Activated CD4-positive, alpha-beta T cell treated with anti-CD3 and anti-CD28 coated beads, Interleukin-2, amount 50 U/mL, for 48 hours (primary cell): Measurements from ENCODE around the gene CTTN.

Experiments
- DNase-seq, 2 experiments: peaks; one replicate each; pipeline ENCODE4 v3.0.0-alpha.2; 2020

Gene CTTN

GRCh38 chr11:70478166-70478890 is 80.0 kb downstream of the CTTN start:
- DNase-seq = no peak

DNA sequence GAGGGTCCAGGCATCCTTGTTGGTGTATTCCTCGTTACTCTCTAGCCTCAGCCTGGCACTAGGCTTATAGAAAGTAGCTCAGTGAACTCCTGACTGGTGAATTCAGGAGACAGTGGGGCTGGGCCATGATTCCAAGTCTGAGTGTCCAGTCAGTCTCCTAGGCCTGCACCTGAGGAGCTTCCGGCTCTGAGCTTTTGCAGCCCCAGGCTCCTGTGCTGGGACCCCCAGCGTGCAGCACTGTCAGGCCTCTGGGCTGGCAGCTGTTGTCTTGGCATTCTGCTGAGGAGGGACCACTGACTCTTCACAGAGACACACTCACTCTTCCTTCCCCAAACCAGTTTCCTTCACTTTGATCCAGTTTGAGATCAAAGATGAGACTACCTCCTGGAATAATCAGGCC is 82.4 kb downstream of the CTTN start:
- no peak for DNase-seq

DNA sequence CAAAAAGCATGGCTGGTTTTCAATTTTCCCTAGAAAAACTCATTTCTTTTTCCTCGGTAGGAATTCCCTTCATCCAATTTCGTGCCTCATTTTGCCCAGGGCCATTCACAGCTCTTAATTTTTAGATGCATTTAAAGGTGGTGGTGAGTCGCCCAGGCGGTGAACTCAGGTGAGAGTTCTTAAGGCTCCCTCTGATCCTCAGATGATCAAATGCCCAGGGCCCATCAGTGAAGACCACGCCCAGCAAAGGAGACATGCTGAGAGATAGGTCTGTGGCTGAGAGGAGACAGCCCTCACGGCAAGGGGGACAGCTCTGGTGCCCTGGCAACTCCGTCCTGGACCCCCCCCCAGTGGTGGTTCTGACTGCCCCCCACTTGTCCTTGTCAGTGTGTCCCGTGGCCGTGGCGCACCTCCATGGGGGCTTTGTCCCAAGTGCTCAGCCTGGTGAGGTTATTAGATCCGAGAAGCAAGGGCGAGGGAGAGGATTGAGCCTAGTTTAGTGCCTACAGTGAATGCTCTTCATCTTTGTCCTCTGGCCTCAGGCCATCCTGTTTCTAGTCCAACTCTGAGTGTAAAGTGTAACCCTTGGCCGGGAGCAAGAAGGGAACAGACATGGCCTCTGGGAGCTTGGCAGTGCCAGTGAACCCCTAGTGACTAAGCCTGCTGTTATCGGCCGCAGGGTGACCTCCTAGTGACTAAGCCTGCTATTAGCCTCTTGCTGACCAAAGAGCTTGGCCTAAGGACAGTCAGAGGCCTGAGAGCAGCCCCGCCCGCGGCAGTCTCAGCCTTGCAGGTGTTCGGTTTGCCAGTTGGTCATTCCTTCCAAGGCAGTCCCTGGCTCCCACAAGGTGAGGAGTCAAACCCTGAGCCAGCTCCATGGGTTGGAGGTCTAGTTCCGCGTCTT is 83.5 kb downstream of the CTTN start:
- DNase-seq = no peak

DNA sequence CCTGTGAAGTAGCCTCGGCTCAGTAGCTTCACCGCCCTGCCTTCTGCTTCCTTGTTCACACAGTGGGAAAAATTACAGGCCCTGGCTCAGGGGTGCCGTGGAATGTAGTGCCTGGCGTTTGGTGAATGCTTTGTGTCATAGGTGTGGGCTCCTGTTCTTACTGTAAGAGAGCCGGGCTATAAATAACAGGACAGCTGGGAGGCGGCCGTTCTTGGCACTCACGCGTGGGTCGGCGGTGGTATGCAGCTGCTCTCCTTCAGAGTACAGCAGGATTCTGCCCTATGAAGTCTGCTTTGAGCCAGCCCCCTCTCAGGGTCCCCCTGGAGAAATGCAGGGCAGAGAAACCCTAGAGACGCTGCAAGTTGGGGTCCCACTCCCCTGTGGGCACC is 84.2 kb downstream of the CTTN start:
- DNase-seq = no peak

DNA sequence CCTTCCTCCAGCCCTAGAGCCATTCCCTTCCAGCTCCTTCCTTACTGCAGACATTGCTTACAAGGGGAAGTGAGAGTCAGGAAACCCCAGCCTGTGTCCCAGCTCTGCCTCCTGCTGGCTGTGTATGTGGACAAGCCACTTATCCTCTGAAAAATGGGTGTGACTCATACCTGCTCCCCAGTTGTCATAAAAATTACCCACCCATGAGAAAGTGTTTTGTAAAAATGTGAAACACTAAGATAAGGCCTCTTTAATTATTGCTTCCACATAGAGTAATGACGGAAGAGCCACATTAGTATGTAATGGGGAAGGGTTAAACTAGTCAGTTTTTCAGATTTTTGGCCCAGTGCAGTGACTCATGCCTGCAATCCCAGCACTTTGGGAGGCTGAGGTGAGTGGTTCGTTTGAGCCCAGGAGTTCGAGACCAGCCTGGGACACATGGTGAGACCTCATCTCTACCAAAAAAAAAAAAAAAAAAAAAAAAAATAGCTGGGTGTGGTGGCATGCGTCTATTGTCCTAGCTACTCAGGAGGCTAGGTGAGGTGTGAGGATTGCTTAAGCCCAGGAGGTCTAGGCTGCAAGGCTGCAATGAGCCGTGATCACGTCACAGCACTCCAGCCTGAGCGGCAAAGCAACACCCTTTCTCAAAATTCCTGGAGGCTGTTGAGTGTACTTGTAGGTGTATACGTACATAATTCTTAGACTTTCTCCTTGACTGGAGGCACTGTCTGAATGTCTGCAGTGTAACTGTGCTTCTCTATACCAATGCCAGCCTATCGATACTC is 84.9 kb downstream of the CTTN start:
- no peak for DNase-seq

DNA sequence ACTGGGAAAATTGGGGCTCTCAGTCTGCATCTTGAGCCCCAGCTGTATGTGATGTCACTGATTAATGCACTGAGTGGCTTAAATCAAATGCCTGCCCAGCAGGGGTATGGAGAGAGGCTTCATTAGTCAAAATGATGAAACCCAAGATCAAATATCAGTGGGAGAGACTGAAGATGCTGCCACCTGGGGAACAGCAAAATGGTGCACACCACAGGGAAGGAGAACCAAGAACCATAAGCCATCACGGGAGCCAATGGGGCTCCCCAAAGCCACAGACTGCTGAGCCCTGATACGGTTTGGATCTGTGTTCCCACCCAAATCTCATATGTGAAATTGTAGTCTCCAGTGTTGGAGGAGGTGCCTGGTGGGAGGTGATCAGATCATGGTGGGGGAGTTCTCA is 85.6 kb downstream of the CTTN start:
- no peak for DNase-seq

DNA sequence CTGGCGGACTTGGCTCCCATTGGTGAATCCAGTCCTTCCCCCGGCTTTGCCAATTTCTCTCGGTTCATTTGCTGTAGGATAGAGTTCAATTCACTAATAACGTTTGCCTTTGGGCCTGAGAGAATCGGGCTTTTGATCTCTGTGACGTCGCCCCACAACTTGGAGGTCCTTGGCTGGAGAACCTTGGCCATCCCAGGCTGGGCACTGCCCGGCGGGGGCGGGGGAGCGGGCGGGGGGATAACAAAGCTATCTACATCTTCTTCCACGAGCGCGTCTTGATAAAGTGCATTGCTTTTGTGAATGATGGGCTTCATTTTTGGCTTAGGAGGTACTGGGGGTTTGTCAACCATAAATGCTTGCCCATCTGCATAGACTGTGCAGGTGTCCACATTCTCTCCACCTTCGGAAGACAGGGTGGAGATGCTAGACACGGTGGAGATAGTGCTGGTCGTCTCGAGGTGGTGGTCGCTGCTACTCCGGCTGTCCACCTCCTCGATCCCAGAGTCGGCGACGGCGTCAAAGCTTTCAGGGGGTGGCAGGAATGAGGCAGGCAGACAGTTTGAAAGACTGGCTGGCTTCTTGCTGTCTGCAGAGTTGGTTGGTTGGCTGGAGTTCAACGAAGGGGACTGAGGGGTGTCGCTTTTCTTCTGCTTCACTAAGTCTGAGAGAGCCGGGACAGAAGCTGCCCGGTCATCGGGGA is 87.1 kb downstream of the CTTN start:
- no peak for DNase-seq

- DNase-seq = no peak
These were observed 87.7 kb downstream of the CTTN start for GRCh38 chr11:70486026-70486415.
